Measurements from ENCODE around the gene ODF4. TPM values are rescaled to one million over a fixed set of nuclear protein-coding genes. Genes with fewer than 3 reads are reported as not detected.
A peak's percentile ranks its signal among the peaks of the same experiment; 100 is the strongest.
"Not testable (repeated sequence)": the region's sequence is repeated elsewhere in the genome, so short reads cannot be mapped to it uniquely, and the experiment has no call there.

Gene ODF4
- total RNA-seq, 1 experiment from 2014 or later = not detected

- DNase-seq (ENCODE audit: low read depth) = no peak
Measured at GRCh38 chr17:8324923-8325322, 14.7 kb upstream of the ODF4 start.

GRCh38 chr17:8326511-8327302, 12.9 kb upstream of the ODF4 start:
- DNase-seq (ENCODE audit: low read depth) = peak; percentile 14

- DNase-seq (ENCODE audit: low read depth) = no peak
Measured at GRCh38 chr17:8327303-8327649, 12.4 kb upstream of the ODF4 start.

GRCh38 chr17:8332128-8332527, 7.5 kb upstream of the ODF4 start:
- no peak for DNase-seq (ENCODE audit: low read depth)

DNA sequence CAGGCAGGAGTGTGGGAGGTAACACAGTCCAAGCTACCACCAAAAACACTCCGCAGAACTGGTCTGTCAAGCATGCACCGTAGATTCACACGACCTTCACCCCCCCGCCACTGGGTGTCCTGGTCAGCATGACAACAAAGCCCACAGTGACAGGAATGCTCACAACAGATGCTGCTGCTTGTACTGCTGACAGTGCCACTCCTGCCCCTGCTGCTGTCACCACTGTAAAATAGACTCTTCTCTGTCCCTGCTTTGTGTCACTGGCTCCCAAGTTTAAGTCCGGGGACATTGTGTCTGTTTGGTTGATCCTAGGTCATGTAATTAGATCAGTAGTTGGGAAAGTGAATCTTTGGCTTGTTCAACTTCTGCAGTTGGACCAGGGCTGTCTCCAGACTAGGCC, 7.0 kb upstream of the ODF4 start:
- DNase-seq (ENCODE audit: low read depth) = no peak

DNA sequence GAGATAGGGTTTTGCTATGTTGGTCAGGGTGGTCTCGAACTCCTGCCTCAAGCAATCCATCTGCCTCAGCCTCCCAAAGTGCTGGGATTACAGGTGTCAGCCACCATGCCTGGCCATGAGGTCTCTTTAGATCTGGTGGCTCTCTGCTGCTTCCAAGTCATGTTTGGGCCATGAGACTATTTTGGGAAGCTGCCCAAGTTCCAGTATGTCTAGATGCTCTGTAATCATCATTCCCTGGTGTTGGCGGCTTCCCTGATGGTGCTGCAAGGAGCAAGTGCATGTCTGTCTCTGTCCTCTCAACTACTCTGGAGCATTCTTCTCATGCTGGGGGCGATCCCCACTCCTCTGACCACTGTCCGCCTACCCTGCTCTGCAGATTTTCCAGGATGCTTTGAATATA, 6.4 kb upstream of the ODF4 start:
- no peak for DNase-seq (ENCODE audit: low read depth)

DNA sequence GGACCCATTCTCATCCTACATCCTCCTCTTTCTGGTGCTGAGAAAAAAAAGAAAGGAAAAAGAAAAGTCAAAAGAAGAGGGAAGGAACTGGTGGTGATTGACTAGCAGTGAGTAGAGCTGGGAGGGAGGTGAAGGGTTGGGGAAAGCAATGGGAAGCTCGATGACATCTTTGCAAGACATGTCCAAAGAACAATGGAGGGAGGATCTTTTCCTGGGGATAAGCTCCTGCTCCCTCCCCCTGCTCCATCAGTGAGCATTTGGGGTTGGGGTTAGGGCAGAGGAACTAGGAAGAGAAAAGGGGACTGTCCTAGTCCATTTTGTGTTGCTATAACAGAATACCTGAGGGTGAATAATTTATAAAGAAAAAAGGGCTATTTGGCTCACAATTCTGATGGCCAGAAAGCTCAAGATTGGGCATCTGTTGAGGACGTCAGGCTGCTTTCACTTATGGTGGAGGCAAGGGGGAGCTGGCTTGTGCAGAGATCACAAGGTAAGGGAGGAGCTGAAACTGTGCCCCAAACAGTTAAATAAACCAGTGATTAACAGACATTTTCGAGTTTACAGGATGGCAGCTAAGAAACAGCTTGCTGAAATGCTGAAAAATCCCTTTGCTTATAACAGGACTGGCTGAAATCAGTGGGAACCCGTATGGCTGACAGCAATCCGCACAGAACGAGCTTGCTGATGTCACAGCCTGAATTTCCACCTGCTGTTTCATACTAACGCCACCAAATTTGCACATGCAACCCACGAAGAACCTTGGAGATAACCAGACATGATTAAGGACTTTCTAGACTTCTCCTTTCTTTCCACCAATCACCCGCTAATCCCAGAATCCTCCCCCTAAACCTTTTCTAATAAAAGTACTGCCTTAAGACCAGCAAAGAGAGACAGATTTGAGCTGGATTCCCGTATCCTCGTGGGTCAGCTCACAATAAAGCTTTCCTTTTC, 1.6 kb upstream of the ODF4 start:
- DNase-seq (ENCODE audit: low read depth) = no peak

DNA sequence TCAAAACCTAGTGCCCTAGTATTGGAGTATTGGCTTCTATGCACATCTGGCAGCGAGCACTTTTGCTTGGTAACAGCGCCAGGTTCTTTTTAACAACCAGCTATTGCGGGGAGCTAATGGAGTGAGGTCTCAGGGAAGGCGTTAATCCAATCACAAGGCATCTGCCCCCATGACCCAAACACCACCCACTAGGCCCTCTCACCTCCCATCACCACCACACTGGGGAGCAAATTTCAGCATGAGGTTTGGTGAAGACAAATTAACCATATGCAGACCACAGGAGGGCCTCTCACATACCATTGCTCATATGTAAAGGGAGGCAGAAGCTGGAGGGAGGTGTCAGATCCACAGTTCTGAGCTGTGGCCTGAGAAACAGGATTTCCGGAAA, 893 bp upstream of the ODF4 start:
- no peak for DNase-seq (ENCODE audit: low read depth)

GRCh38 chr17:8341456-8341855, 1.8 kb downstream of the ODF4 start:
- DNase-seq (ENCODE audit: low read depth) = no peak

- no peak for DNase-seq (ENCODE audit: low read depth)
Measured at GRCh38 chr17:8345052-8345690, 5.5 kb downstream of the ODF4 start.

- no peak for DNase-seq (ENCODE audit: low read depth)
Measured at GRCh38 chr17:8345951-8346665, 6.5 kb downstream of the ODF4 start.

- DNase-seq (ENCODE audit: low read depth) = not testable (repeated sequence)
Measured at GRCh38 chr17:8347001-8347400, 7.4 kb downstream of the ODF4 start.

- DNase-seq (ENCODE audit: low read depth) = no peak
Measured at GRCh38 chr17:8350339-8350738, 10.7 kb downstream of the ODF4 start.

GRCh38 chr17:8353736-8354135, 14.1 kb downstream of the ODF4 start:
- no peak for DNase-seq (ENCODE audit: low read depth)

DNA sequence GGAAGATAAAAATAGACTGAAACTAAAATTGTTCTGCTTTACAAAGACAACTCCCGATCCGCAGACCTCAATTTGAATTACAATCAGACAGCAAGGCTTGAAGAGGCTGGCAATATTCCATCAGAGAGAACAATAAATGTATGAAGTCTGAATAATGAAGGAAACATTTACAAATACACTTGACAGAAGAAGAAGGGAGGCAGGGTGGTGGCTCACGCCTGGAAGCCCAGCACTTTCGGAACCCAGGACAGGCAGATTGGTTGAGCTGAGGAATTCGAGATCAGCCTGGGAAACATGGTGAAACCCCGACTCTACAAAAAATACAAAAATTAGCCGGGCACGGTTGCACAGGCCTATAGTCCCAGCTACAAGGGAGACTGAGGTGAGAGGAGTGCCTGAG, 14.6 kb downstream of the ODF4 start:
- no peak for DNase-seq (ENCODE audit: low read depth)

DNA sequence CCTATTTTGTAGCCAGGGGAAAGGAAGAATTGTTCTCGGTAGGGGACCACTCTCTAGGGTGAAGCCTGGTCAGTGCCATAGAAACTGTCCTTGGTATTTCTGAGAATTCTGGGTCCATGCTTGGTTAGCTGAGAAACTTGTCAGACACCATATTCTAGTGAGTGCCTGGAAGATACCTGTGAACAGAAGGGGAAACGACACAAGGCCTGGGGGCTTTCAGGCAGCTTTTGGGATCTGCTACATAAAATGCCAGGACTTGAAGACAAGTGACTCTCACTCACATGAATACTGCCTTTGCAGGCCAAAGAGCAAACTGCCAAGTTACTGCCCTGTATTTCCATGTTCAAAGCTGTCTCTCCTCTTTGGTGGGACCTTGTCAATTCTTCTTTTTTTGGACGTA, 18.3 kb downstream of the ODF4 start:
- no peak for DNase-seq (ENCODE audit: low read depth)

DNA sequence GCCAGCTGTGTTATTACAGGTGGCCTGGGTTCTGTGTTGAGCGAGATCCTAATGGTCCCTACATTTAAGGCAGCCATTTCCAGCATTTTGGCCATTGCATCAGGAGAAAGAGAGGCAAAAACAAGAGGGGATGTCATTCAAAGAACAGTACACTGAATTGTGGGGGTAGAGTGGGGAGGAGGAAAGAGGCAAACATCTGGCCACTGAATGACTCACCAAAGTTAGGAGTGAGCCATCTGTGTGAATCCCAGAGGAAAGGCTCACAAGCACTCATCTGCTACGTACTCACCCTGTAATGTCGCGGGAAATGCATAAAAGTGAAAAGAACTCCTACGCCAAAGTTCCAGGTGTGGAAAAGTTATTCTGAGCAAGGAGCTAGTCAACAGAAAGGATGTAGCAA, 20.1 kb downstream of the ODF4 start:
- peak; percentile 88 for DNase-seq (ENCODE audit: low read depth)

DNA sequence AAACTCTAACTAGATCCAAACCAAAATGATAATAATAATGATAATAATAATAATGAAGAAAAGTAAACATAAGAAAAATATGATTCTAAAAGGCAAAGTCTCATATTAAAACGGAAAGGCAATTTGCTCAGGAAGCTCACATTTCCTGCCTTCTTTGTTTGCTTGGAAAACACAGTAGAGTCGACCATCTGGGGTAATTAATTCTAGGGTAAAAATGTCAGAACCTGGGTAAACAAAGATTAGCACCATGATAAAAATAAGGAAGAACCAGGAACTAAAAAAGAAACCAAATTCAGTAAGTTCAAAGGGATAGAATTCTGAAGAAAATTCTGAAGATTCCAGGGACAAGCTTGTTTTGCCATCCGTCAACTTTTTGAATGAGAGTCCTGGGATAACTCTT, 20.6 kb downstream of the ODF4 start:
- DNase-seq (ENCODE audit: low read depth) = no peak

DNA sequence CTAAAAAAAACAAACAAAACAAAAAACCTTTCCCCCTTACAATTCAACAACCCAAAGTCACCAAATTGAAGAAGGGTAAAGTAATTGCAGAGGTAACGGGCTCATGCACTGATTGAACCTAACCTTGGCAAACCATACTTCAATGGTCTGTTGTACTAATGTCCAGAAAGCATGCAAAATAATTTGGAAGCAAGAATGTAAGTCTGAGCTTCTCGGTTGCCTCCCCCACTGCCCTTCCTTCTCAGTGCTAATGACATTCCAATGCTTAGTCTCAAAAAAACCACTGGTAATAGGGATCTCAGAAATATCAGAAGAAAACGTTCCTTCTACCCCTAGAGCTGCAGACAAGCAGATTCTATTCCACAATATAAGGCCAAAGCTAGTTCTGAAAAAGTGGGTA, 21.1 kb downstream of the ODF4 start:
- DNase-seq (ENCODE audit: low read depth) = no peak

GRCh38 chr17:8362651-8363332, 23.2 kb downstream of the ODF4 start:
- peak; percentile 42 for DNase-seq (ENCODE audit: low read depth)

DNA sequence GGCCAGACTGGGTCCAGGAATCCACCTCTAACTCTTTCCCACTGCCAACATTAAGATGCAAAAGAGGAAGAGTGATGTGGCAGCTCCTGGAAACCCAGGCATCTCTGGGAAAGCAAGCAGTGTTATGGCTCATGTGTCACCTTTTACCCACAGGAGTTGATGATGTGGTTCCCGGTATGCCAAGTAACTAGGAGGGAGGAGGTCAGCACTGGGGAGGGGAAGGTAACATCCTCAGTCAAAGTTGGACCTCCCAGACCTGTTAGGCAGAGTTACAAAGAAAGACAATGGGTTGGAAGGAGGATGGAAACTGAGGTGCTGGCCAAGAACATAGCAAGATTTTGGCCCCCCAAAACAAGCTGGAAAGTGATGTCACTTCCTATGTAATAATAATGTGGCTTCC, 25.5 kb downstream of the ODF4 start:
- DNase-seq (ENCODE audit: low read depth) = no peak
